OCI-LY7 (cell line): Measurements from ENCODE around the gene KCNQ1OT1. TPM values are rescaled to one million over a fixed set of nuclear protein-coding genes. Genes with fewer than 3 reads are reported as not detected.

ENCODE experiments used
- BruUV-seq: library from RNA; stranded (reverse); fragments of 400-500 nt; replicated peaks from 2 replicates; lab custom pipeline; 2021; lab: Mats Ljungman, UMichigan
- CTCF ChIA-PET: fragments of 300-600 bp; sonication (Branson Sonifier 250); formaldehyde crosslinking; loops from one replicate; lab custom pipeline; 2022; ENCODE audit warnings: antibody characterized with exemption; ENCODE audit not compliant: unreplicated experiment; lab: Charles Lee
- POLR2A ChIA-PET: fragments of 300-600 bp; sonication (Branson Sonifier 250); formaldehyde crosslinking; loops from one replicate; lab custom pipeline; 2022; ENCODE audit warnings: antibody characterized with exemption; lab: Charles Lee
- DNase-seq: peaks from one replicate; pipeline ENCODE4 v3.0.0-alpha.2; 2015; ENCODE audit warnings: low spot score
- H2AFZ ChIP-seq: fragments of 200-600 bp; sonication (generic), shearing (Covaris generic); 2 replicates; pipeline ENCODE4 v1.6.1; 2014; ENCODE audit warnings: mild to moderate bottlenecking, antibody characterized with exemption, low read length, moderate library complexity
- H3K27ac ChIP-seq: fragments of 200-600 bp; sonication (generic); 2 replicates; pipeline ENCODE4 v1.5.1; 2014; ENCODE audit warnings: mixed run types, low read depth, mild to moderate bottlenecking, moderate library complexity, low read length, inconsistent platforms; ENCODE audit not compliant: poor library complexity, severe bottlenecking
- H3K36me3 ChIP-seq: fragments of 200-600 bp; sonication (generic); 2 replicates; pipeline ENCODE4 v1.6.1; 2014; ENCODE audit warnings: mild to moderate bottlenecking, antibody characterized with exemption, low read length, moderate library complexity, mixed read lengths; ENCODE audit not compliant: insufficient read depth
- H3K4me1 ChIP-seq: fragments of 200-600 bp; sonication (generic); 2 replicates; pipeline ENCODE4 v1.5.1; 2014; ENCODE audit warnings: mild to moderate bottlenecking, low read length; ENCODE audit not compliant: insufficient read depth, poor library complexity, severe bottlenecking
- H3K4me2 ChIP-seq: fragments of 200-600 bp; sonication (generic); 2 replicates; pipeline ENCODE4 v1.6.1; 2014; ENCODE audit warnings: mild to moderate bottlenecking, low read length
- H3K4me3 ChIP-seq: fragments of 200-600 bp; sonication (generic); 2 replicates; pipeline ENCODE4 v1.5.1; 2014; ENCODE audit warnings: mild to moderate bottlenecking, low read depth, low read length; ENCODE audit not compliant: poor library complexity, severe bottlenecking
- H3K79me2 ChIP-seq: fragments of 200-600 bp; sonication (generic); 2 replicates; pipeline ENCODE4 v1.6.1; 2016; ENCODE audit warnings: low read depth, mild to moderate bottlenecking, low read length, moderate library complexity, mixed read lengths; ENCODE audit not compliant: insufficient read depth
- H3K9me2 ChIP-seq: fragments of 200-600 bp; sonication (generic); 2 replicates; pipeline ENCODE4 v1.6.1; 2016; ENCODE audit warnings: mild to moderate bottlenecking, low read length, mixed read lengths; ENCODE audit not compliant: insufficient read depth
- H3K9me3 ChIP-seq: fragments of 200-600 bp; sonication (generic); 2 replicates; pipeline ENCODE4 v1.6.1; 2014; ENCODE audit warnings: mild to moderate bottlenecking, mixed run types, low read length, mixed read lengths
- H4K20me1 ChIP-seq: fragments of 200-600 bp; sonication (generic); 2 replicates; pipeline ENCODE4 v1.6.1; 2014; ENCODE audit warnings: mild to moderate bottlenecking, antibody characterized with exemption, low read length, moderate library complexity, mixed read lengths; ENCODE audit not compliant: insufficient read depth
- EZH2phosphoT487 ChIP-seq: fragments of 200-600 bp; sonication (generic); IDR thresholded peaks from 2 replicates; pipeline ENCODE4 v1.6.1; 2018; ENCODE audit warnings: low read depth, borderline replicate concordance, mild to moderate bottlenecking, mixed run types, antibody characterized with exemption, low read length, moderate library complexity, mixed read lengths
- intact Hi-C: fragments of 100-400 bp; cut with micrococcal nuclease; formaldehyde crosslinking; loops from one replicate; pipeline ENCODE4 v1.10.0; 2022; ENCODE audit not compliant: unreplicated experiment
- total RNA-seq, 2 experiments: library from RNA; depleted of rRNA in 1 of 2; stranded (reverse); fragments of >200 nt in 1 of 2; shearing (Covaris generic) in 1 of 2; gene quantifications; 2 replicates each; pipeline ENCODE4 v1.2.3, GENCODE V29; 2014 to 2022
- TF ChIP-seq, protein P1 (sequence below): fragments of 200-600 bp; sonication (generic); conservative IDR thresholded peaks from 2 replicates; pipeline ENCODE4 v1.5.1; 2014; ENCODE audit warnings: mild to moderate bottlenecking, antibody characterized with exemption, low read length, moderate library complexity, mixed read lengths

KCNQ1OT1 gene
- total RNA-seq, 2 experiments from 2014 or later = 2.9 to 3.4 TPM

DNA sequence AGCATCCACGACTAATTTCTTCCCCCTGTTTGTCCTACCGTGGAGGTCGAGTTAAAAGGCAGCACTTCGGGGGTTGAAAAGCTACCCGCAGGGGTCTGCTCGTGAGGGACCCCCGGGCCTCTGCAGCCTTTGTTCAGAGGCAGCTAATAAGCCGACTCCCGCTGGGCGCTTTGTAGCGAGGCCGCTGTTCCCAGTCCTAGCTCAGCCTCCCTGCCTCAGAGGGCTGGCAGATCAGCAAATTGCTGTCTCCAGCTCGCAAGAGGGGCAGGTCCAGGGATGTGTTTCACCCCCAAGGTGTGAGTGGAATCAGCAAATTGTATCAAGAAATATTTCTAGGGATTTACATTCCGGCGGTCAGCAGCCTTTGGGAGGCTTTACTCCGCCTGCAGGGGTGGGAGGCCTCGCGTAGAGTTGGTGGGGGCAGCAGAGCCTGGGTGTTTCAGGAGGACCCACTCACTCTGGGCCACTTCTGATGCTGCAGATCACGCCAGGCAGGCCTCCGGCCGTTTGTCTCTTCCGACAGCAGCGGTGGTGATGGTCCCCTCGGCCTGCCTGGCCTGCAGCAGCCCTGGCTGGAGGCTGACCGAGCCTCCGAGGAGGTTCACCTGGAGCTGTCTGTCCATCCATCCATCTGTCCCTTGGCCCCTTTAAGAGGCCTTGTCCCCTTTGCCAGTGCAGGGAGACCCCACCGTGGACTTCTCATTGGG lies 21.6 kb upstream of the KCNQ1OT1 start:
- H3K27ac ChIP-seq = no peak overlapping the region
- H2AFZ ChIP-seq = no peak overlapping the region
- POLR2A ChIA-PET = no interaction called here
- no peaks in the 10 kb centered on the region for H3K9me2 ChIP-seq
- TF ChIP-seq, protein P1, sequence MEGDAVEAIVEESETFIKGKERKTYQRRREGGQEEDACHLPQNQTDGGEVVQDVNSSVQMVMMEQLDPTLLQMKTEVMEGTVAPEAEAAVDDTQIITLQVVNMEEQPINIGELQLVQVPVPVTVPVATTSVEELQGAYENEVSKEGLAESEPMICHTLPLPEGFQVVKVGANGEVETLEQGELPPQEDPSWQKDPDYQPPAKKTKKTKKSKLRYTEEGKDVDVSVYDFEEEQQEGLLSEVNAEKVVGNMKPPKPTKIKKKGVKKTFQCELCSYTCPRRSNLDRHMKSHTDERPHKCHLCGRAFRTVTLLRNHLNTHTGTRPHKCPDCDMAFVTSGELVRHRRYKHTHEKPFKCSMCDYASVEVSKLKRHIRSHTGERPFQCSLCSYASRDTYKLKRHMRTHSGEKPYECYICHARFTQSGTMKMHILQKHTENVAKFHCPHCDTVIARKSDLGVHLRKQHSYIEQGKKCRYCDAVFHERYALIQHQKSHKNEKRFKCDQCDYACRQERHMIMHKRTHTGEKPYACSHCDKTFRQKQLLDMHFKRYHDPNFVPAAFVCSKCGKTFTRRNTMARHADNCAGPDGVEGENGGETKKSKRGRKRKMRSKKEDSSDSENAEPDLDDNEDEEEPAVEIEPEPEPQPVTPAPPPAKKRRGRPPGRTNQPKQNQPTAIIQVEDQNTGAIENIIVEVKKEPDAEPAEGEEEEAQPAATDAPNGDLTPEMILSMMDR = no peak
- TF ChIP-seq EZH2phosphoT487 = no peak
- H3K4me1 ChIP-seq = no peaks in the 10 kb centered on the region
- no peaks in the 10 kb centered on the region for H3K9me3 ChIP-seq
- CTCF ChIA-PET = no interaction called here
- H3K79me2 ChIP-seq = no peaks in the 10 kb centered on the region
- H4K20me1 ChIP-seq = no peaks in the 10 kb centered on the region; the same call in 1 of the 2 replicates
- H3K4me3 ChIP-seq = no peak overlapping the region
- H3K36me3 ChIP-seq = no peaks in the 10 kb centered on the region
- intact Hi-C loops = no loop called here
- no TSS peak for BruUV-seq
- DNase-seq = no peak
- H3K4me2 ChIP-seq = no peak overlapping the region

DNA sequence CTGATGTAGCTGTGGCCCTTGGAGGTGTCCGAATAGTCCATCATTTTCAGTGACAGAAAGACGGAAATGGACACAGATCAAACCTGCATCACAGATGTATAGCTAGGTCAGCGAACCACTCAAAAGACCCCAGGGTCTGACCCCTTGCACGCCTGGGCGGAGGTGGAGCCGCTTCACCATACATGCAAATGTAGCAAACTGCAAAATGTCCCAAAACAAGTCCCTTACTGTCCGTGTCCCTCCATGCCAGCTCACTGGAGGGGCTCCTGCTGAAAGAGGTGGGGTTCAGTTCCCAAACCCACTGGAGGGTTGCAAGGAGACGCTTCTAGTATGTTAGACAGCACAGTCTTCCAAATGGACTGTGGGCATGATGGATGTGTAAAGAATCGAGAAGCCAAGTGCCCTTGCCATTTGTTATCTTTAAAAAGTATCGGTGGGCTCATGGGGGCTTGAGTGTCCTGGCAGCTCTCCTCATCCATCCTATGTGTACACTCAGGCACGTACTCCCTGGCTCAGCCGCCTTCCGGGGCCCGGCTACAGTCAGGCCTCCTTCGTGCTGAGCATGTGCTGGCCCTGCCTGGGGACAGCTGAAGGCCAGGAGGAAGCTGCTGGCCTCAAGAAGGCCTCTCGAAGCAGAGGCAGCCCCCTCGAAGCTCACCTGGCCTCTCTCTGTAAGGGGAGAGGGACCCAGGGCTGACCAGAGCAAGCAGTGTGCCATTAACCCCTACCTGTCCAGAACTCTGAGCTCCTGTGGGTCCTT lies 20.2 kb upstream of the KCNQ1OT1 start:
- BruUV-seq = no TSS peak
- H3K4me3 ChIP-seq = no peak overlapping the region
- no peaks in the 10 kb centered on the region for H3K9me2 ChIP-seq
- no peaks in the 10 kb centered on the region for H3K4me1 ChIP-seq
- no peak for DNase-seq
- H3K4me2 ChIP-seq = no peak overlapping the region
- no peaks in the 10 kb centered on the region for H3K79me2 ChIP-seq
- ChIA-PET POLR2A (interaction anchor here (1.1 kb wide), 1 partner anchor 101 kb away, joined by 3 read pairs; no protein-coding TSS in a partner anchor), CTCF (no interaction called here)
- no peak overlapping the region for H2AFZ ChIP-seq
- no peak overlapping the region for H3K27ac ChIP-seq
- TF ChIP-seq, protein P1 = no peak
- TF ChIP-seq EZH2phosphoT487 = no peak
- intact Hi-C loops = no loop called here
- H3K9me3 ChIP-seq = no peaks in the 10 kb centered on the region
- no peaks in the 10 kb centered on the region for H3K36me3 ChIP-seq
- no peaks in the 10 kb centered on the region; the same call in 1 of the 2 replicates for H4K20me1 ChIP-seq
